Epithelial cell of prostate (primary cell): ENCODE results near the gene SQSTM1.
"Not testable (repeated sequence)": the region's sequence is repeated elsewhere in the genome, so short reads cannot be mapped to it uniquely, and the experiment has no call there.

Experiments used
- DNase-seq: peaks from one replicate; pipeline ENCODE4 v3.0.0-alpha.2; 2011; ENCODE audit warnings: low read depth, low spot score
- H3K27ac ChIP-seq: fragments of 450-650 bp; 2 replicates; pipeline ENCODE4 v1.5.1; 2017; ENCODE audit warnings: mild to moderate bottlenecking

Gene SQSTM1

GRCh38 chr5:179870403-179870903 is 49.7 kb downstream of the SQSTM1 start:
- no peak for DNase-seq

GRCh38 chr5:179870952-179871351 is 50.2 kb downstream of the SQSTM1 start:
- DNase-seq: no peak
- H3K27ac ChIP-seq: no peak overlapping the region

More at GRCh38 chr5:179870403-179870903, 49.7 kb downstream of the SQSTM1 start:
- no peak overlapping the region for H3K27ac ChIP-seq

- not testable (repeated sequence) for H3K27ac ChIP-seq, DNase-seq
Measured at GRCh38 chr5:179871533-179871932, 50.8 kb downstream of the SQSTM1 start.

- DNase-seq: no peak
- no peak overlapping the region for H3K27ac ChIP-seq
Measured at GRCh38 chr5:179872055-179872827, 51.5 kb downstream of the SQSTM1 start.

- no peak overlapping the region for H3K27ac ChIP-seq
- DNase-seq: no peak
Measured at GRCh38 chr5:179872828-179873575, 52.3 kb downstream of the SQSTM1 start.

- no peak overlapping the region for H3K27ac ChIP-seq
- no peak for DNase-seq
Measured at GRCh38 chr5:179873588-179874110, 52.9 kb downstream of the SQSTM1 start.

GRCh38 chr5:179874136-179874535 is 53.4 kb downstream of the SQSTM1 start:
- H3K27ac ChIP-seq: no peak overlapping the region
- no peak for DNase-seq

GRCh38 chr5:179874536-179875292 is 54.0 kb downstream of the SQSTM1 start:
- no peak for DNase-seq
- no peak overlapping the region for H3K27ac ChIP-seq

GRCh38 chr5:179875741-179876609 is 55.3 kb downstream of the SQSTM1 start:
- no peak overlapping the region for H3K27ac ChIP-seq
- DNase-seq: no peak

- no peak for DNase-seq
- no peak overlapping the region for H3K27ac ChIP-seq
Measured at GRCh38 chr5:179876610-179876952, 55.9 kb downstream of the SQSTM1 start.

GRCh38 chr5:179878222-179879002 is 57.7 kb downstream of the SQSTM1 start:
- no peak for DNase-seq
- H3K27ac ChIP-seq: no peak overlapping the region

GRCh38 chr5:179879003-179879689 is 58.4 kb downstream of the SQSTM1 start:
- H3K27ac ChIP-seq: no peak overlapping the region
- no peak for DNase-seq

GRCh38 chr5:179879690-179880010 is 58.9 kb downstream of the SQSTM1 start:
- H3K27ac ChIP-seq: no peak overlapping the region

GRCh38 chr5:179880066-179880650 is 59.5 kb downstream of the SQSTM1 start:
- DNase-seq: no peak
- H3K27ac ChIP-seq: no peak overlapping the region

More at GRCh38 chr5:179879690-179880010, 58.9 kb downstream of the SQSTM1 start:
- DNase-seq: no peak

GRCh38 chr5:179880848-179881590 is 60.3 kb downstream of the SQSTM1 start:
- no peak overlapping the region for H3K27ac ChIP-seq
- DNase-seq: no peak

- no peak for DNase-seq
- H3K27ac ChIP-seq: no peak overlapping the region
Measured at GRCh38 chr5:179882338-179882737, 61.6 kb downstream of the SQSTM1 start.

- H3K27ac ChIP-seq: no peak overlapping the region
- DNase-seq: no peak
Measured at GRCh38 chr5:179883163-179883562, 62.5 kb downstream of the SQSTM1 start.
